Peyer's patch (tissue), 4 donors: ENCODE results near the gene SLC44A5. TPM values are rescaled to one million over a fixed set of nuclear protein-coding genes. Genes with fewer than 3 reads are reported as not detected.
"Not testable (repeated sequence)": the region's sequence is repeated elsewhere in the genome, so short reads cannot be mapped to it uniquely, and the experiment has no call there.

Experiments used
- DNase-seq, 3 donors: peaks; one replicate each; pipeline ENCODE4 v3.0.0-alpha.2; 2017 to 2019
- H3K27ac ChIP-seq, 4 donors: fragments of 200-600 bp; sonication (generic); one replicate each; pipeline ENCODE4 v1.5.1; 2016 to 2019
- H3K27me3 ChIP-seq, 2 donors: fragments of 200-600 bp; sonication (generic); one replicate each; pipeline ENCODE4 v1.5.1; 2019
- H3K36me3 ChIP-seq, 3 donors: fragments of 200-600 bp; sonication (generic); one replicate each; pipeline ENCODE4 v1.5.1; 2016 to 2019
- H3K4me1 ChIP-seq, 4 donors: fragments of 200-600 bp; sonication (generic); one replicate each; pipeline ENCODE4 v1.5.1; 2016 to 2019
- H3K4me3 ChIP-seq, 4 donors: fragments of 200-600 bp; sonication (generic); 1 replicate in 3 of 4; 2 replicates in 1 of 4; pipeline ENCODE4 v1.5.1; 2016 to 2019; ENCODE audit warnings: mild to moderate bottlenecking in 1 of 4
- H3K9me3 ChIP-seq, 4 donors: fragments of 200-600 bp; sonication (generic); one replicate each; pipeline ENCODE4 v1.5.1; 2016 to 2019; ENCODE audit warnings: mild to moderate bottlenecking in 1 of 4
- CTCF ChIP-seq, 6 experiments: fragments of 450-650 bp in 4 of 6; fragments of 200-600 bp in 2 of 6; sonication (generic) in 1 of 6; IDR thresholded peaks; one replicate each; pipeline ENCODE4 v1.5.1; 2017 to 2019; ENCODE audit warnings: antibody characterized with exemption in 6 of 6, mild to moderate bottlenecking in 3 of 6, moderate library complexity in 1 of 6
- POLR2A ChIP-seq, 2 donors: fragments of 450-650 bp; IDR thresholded peaks; one replicate each; pipeline ENCODE4 v1.5.1; 2017; ENCODE audit warnings: antibody characterized with exemption in 2 of 2, mild to moderate bottlenecking in 2 of 2, moderate library complexity in 2 of 2
- total RNA-seq, 4 donors: library from RNA; depleted of rRNA; stranded (reverse); fragments of >200 nt; gene quantifications; one replicate each; pipeline ENCODE4 v1.1.0, GENCODE V29; 2016

SLC44A5 gene
- total RNA-seq, 4 donors from 2014 or later = 0.70 to 0.80 TPM; not detected in 2

- no peak overlapping the region for H3K4me3 ChIP-seq
- H3K27me3 ChIP-seq = no peaks in the 10 kb centered on the region
- no peak for TF ChIP-seq POLR2A (IDR thresholded peaks at IDR 0.05)
- TF ChIP-seq CTCF (IDR thresholded peaks at IDR 0.05) = no peak
- no peaks in the 10 kb centered on the region for H3K4me1 ChIP-seq
- no peak for DNase-seq
- H3K36me3 ChIP-seq = no peaks in the 10 kb centered on the region
- no peaks in the 10 kb centered on the region for H3K9me3 ChIP-seq
- no peak overlapping the region for H3K27ac ChIP-seq
Measured at GRCh38 chr1:75501577-75502295, 109.2 kb downstream of the SLC44A5 start.

- no peaks in the 10 kb centered on the region for H3K27me3 ChIP-seq
- no peak for TF ChIP-seq POLR2A (IDR thresholded peaks at IDR 0.05)
- TF ChIP-seq CTCF (IDR thresholded peaks at IDR 0.05) = no peak
- DNase-seq = no peak
- H3K36me3 ChIP-seq = no peaks in the 10 kb centered on the region
- H3K4me3 ChIP-seq = no peak overlapping the region
- H3K27ac ChIP-seq = no peak overlapping the region
- H3K4me1 ChIP-seq = no peaks in the 10 kb centered on the region
- H3K9me3 ChIP-seq = no peaks in the 10 kb centered on the region
Measured at GRCh38 chr1:75492011-75492410, 118.9 kb downstream of the SLC44A5 start.

- no peak for DNase-seq
- TF ChIP-seq CTCF (IDR thresholded peaks at IDR 0.05) = no peak
- no peak for TF ChIP-seq POLR2A (IDR thresholded peaks at IDR 0.05)
- Histone ChIP-seq H3K9me3 (no peaks in the 10 kb centered on the region), H3K27ac (no peak overlapping the region), H3K36me3 (no peaks in the 10 kb centered on the region), H3K4me3 (no peak overlapping the region), H3K27me3 (no peaks in the 10 kb centered on the region), H3K4me1 (no peaks in the 10 kb centered on the region)
Measured at GRCh38 chr1:75487399-75487798, 123.5 kb downstream of the SLC44A5 start.

GRCh38 chr1:75484789-75485188, 126.1 kb downstream of the SLC44A5 start:
- Histone ChIP-seq H3K9me3 (no peaks in the 10 kb centered on the region), H3K36me3 (no peaks in the 10 kb centered on the region), H3K4me1 (no peaks in the 10 kb centered on the region), H3K4me3 (no peak overlapping the region), H3K27ac (no peak overlapping the region), H3K27me3 (no peaks in the 10 kb centered on the region)
- DNase-seq = no peak
- TF ChIP-seq CTCF (IDR thresholded peaks at IDR 0.05) (no peak), POLR2A (IDR thresholded peaks at IDR 0.05) (no peak)

DNA sequence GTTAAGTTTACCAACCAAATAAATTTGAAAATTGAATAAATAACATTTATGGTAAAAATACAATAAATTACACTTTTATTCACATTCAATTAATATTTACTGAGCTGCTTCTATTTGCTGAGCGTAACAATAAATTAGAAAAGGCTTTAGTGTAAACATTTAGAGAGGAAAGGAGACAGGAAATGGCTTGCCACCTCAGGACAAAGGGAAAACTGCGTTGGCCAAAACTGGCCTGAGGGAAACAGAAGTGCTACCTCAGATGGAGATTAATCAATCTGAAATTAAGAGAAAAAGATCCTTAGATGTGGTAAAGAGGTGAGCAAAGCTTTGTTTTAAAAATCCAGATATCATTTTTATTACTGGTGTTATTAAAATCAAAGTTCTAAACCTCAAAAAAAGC, 128.0 kb downstream of the SLC44A5 start:
- H3K9me3 ChIP-seq = no peaks in the 10 kb centered on the region
- H3K4me1 ChIP-seq = no peaks in the 10 kb centered on the region
- H3K27me3 ChIP-seq = no peaks in the 10 kb centered on the region
- no peaks in the 10 kb centered on the region for H3K36me3 ChIP-seq
- H3K27ac ChIP-seq = no peak overlapping the region
- H3K4me3 ChIP-seq = no peak overlapping the region
- TF ChIP-seq POLR2A (IDR thresholded peaks at IDR 0.05) (no peak), CTCF (IDR thresholded peaks at IDR 0.05) (no peak)
- DNase-seq = no peak

DNA sequence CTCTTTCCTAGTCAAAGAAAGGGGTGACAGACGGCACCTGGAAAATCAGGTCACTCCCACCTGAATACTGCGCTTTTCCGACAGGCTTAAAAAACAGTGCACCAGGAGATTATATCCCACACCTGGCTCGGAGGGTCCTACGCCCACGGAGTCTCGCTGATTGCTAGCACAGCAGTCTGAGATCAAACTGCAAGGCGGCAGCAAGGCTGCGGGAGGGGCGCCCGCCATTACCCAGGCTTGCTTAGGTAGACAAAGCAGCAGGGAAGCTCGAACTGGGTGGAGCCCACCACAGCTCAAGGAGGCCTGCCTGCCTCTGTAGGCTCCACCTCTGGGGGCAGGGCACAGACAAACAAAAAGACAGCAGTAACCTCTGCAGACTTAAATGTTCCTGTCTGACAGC, 134.4 kb downstream of the SLC44A5 start:
- not testable (repeated sequence) for H3K27ac ChIP-seq, H3K27me3 ChIP-seq, H3K4me3 ChIP-seq, DNase-seq, H3K4me1 ChIP-seq, H3K36me3 ChIP-seq, H3K9me3 ChIP-seq
